DND-41 (cell line): ENCODE measurements around the gene SUN3.

Source experiments
- CTCF ChIP-seq: IDR thresholded peaks from 2 replicates; pipeline ENCODE4 v1.5.1; 2012; ENCODE audit warnings: borderline replicate concordance, low read length, moderate library complexity, mild to moderate bottlenecking; ENCODE audit not compliant: poor library complexity, severe bottlenecking; ENCODE audit errors: extremely low read depth
- EZH2 ChIP-seq: IDR thresholded peaks from 3 replicates; pipeline ENCODE4 v1.6.1; 2012; ENCODE audit warnings: borderline replicate concordance, low read depth, mild to moderate bottlenecking, moderate library complexity, low read length, inconsistent platforms; ENCODE audit not compliant: severe bottlenecking

GRCh38 chr7:48058990-48059389 lies 30.1 kb upstream of the SUN3 start:
- TF ChIP-seq CTCF = no peak
- no peak for TF ChIP-seq EZH2
